ENCODE data around the gene USF1.
"Not testable (repeated sequence)": the region's sequence is repeated elsewhere in the genome, so short reads cannot be mapped to it uniquely, and the experiment has no call there.

USF1 gene

GRCh38 chr1:161019751-161020495 lies 25.9 kb downstream of the USF1 start:
- no peak for DNase-seq (ENCODE audit: low read depth in 2 of 3, low spot score in 1 of 3)

DNA sequence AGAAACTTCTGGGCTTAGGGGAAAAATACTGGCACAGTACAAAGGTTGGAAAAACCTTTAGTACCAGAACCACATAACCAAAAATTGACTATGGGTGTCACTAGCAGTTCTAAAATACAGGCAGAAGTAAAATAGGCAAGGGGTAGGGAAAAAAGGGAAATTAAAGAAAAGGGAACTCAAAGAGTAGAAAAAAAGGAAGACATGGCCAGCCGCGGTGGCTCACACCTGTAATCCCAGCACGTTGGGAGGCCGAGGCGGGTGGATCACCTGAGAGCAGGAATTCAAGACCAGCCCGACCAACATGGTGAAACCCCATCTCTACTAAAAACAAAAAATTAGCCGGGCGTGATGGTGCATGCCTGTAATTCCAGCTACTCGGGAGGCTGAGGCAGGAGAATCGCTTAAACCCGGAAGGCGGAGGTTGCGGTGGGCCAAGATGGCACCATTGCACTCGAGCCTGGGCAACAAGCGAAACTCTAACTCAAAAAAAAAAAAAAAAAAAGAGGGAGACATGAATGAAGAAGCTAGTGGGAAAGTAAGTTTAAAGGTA lies 26.6 kb downstream of the USF1 start:
- not testable (repeated sequence) for DNase-seq (ENCODE audit: low read depth in 2 of 3, low spot score in 1 of 3)

- no peak for DNase-seq (ENCODE audit: low read depth in 2 of 3, low spot score in 1 of 3)
Measured at GRCh38 chr1:161018631-161018930, 27.2 kb downstream of the USF1 start.

- DNase-seq (ENCODE audit: low read depth in 2 of 3, low spot score in 1 of 3): no peak
Measured at GRCh38 chr1:161017756-161018630, 27.8 kb downstream of the USF1 start.

DNA sequence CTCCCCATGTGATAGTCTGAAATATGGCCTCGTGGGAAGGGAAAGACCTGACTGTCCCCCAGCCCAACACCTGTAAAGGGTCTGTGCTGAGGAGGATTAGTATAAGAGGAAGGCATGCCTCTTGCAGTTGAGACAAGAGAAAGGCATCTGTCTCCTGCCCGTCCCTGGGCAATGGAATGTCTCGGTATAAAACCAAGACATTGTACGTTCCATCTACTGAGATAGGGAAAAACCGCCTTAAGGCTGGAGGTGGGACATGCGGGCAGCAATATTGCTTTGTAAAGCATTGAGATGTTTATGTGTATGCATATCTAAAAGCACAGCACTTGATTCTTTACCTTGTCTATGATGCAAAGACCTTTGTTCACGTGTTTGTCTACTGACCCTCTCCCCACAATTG lies 28.6 kb downstream of the USF1 start:
- not testable (repeated sequence) for DNase-seq (ENCODE audit: low read depth in 2 of 3, low spot score in 1 of 3)

DNA sequence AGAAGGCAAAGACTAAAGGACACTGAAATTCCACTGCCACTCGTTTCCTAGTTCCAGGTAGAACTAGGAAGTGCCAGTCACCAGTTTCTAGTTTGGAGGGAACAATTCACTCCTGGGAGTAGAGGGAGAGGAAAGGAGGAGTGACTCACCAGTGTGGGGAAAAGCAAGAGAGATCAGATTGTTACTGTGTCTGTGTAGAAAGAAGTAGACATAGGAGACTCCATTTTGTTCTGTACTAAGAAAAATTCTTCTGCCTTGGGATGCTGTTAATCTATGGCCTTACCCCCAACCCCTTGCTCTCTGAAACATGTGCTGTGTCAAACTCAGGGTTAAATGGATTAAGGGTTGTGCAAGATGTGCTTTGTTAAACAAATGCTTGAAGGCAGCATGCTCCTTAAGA lies 29.1 kb downstream of the USF1 start:
- DNase-seq (ENCODE audit: low read depth in 2 of 3, low spot score in 1 of 3): not testable (repeated sequence)

- peak; percentile 53 to 61 (median 60) for DNase-seq (ENCODE audit: low read depth in 2 of 3, low spot score in 1 of 3)
Measured at GRCh38 chr1:161013488-161014230, 32.1 kb downstream of the USF1 start.

GRCh38 chr1:161013131-161013487 lies 32.7 kb downstream of the USF1 start:
- DNase-seq (ENCODE audit: low read depth in 2 of 3, low spot score in 1 of 3): no peak

GRCh38 chr1:161012420-161012819 lies 33.4 kb downstream of the USF1 start:
- DNase-seq (ENCODE audit: low read depth in 2 of 3, low spot score in 1 of 3): no peak

DNA sequence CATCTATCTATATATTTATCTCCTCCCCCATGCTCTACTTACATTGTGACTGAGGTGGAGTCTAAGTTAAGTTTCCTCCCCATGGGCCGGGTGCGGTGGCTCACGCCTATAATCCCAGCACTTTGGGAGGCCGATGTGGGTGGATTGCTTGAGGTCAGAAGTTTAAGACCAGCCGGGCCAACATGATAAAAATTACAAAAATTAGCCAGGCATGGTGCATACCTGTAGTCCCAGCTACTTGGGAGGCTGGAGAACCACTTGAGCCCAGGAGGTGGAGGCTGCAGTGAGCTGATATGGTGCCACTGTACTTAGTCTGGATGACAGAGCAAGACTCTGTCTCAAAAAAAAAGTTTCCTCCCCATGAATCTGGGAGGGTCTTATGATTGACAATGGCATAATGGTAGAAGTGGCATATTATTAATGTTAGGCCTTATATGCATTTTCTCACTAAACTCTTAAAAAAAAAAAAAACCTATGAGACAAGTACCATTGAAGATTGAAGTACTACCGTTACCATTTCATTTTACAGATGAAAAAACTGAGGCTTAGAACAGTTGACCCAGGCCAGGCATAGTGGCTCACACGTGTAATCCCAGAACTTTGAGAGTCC lies 36.1 kb downstream of the USF1 start:
- no peak for DNase-seq (ENCODE audit: low read depth in 2 of 3, low spot score in 1 of 3)

DNA sequence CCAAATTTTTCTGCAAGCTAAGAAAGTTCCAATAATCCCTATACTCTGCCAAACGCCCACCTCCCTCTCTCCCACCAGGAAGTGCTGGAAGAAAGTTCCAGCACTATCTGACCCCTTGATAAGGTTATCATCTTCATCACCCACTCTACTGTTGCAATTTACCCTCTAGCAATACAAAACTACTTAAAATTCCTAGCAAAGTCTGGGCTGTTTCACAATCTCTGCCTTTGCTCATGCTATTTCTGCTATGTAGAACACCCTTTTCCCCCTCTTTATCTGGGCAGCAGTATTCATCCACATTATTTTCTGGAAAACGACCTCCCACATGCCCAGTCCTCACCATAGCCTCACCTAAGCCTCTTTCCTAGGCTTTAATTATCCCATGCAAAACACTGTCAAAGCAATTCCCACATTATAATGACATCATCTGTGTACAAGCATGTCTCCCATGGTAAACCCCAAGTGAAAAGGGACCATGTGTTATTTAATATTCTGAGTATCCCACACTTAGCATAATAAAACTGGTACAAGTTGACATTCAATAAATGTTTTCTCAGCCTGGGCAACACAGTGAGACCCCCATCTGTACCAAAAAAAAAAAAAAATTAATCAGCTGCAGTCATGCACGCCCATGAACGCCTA lies 36.8 kb downstream of the USF1 start:
- no peak for DNase-seq (ENCODE audit: low read depth in 2 of 3, low spot score in 1 of 3)

DNA sequence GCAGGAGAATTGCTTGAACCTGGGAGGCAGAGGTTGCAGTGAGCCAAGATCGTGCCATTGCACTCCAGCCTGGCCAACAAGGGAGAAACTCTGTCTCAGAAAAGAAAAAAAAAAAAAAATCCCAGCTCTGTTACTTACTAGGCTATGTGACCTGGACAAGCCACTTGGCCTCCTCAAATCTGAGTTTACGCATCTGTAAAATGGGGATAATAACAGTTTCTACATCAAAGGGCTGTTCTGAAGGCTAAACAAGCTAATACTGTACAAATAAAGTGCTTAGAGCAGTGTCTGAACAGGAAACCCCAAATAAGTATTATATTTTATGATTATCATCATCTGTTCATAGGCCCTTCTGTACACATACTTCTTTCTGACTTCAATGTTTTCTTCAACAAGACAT lies 38.4 kb downstream of the USF1 start:
- no peak for DNase-seq (ENCODE audit: low read depth in 2 of 3, low spot score in 1 of 3)

GRCh38 chr1:161006563-161006962 lies 39.2 kb downstream of the USF1 start:
- no peak for DNase-seq (ENCODE audit: low read depth in 2 of 3, low spot score in 1 of 3)

DNA sequence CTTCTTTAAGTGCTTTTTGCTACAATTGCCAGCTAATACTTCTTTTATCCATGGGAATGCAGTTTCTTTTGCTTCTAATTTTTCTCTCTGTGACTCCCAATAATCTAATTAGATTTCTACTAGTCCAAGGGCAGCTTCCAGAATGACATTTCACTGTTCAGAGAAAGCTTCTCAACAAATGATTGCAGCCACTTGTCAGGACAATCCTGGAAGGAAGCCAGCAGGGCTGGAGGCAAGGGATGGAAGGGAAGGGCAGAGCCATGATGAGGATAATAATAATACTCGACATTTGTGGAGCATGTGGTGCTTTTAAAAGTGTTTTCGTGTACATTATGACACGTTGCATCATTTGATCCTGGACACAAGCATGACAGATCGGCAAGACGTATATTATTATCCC lies 44.3 kb downstream of the USF1 start:
- DNase-seq (ENCODE audit: low read depth in 2 of 3, low spot score in 1 of 3): no peak

DNA sequence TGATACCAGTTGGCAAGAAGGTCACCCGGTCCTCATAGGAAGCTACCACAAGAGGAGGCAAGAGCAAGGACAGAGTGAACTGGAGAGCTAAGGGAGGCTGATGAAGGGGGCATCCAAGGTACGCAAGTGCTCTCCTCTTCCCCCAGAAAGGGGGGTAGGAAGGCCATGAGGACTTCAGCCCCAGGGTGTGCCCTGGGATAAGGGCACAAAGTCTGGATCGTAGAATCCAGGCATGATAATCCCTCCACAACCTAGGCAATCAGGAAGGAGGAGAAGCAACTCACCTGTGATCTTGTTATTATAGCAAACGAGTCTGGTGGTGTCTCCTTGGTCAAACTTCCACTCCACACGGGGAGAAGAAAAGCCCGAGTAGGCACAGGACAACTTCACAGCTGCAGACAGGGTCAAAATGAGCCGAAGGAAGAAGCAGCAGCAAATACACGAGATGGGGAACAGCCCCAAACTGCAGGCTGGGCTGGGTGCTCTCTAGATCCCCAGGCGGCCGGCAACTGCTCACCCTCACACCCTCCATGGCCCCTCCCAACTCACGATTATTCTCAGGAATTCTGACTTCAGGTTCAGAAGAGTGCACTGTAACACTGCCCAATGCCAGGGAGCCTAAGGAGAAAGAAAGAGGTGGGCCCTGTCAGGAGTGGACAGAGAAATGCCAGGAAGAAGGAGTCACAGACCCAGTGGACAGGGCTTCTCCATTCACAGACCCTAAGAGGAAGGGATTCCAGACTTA lies 44.9 kb downstream of the USF1 start:
- DNase-seq (ENCODE audit: low read depth in 2 of 3, low spot score in 1 of 3): no peak

DNA sequence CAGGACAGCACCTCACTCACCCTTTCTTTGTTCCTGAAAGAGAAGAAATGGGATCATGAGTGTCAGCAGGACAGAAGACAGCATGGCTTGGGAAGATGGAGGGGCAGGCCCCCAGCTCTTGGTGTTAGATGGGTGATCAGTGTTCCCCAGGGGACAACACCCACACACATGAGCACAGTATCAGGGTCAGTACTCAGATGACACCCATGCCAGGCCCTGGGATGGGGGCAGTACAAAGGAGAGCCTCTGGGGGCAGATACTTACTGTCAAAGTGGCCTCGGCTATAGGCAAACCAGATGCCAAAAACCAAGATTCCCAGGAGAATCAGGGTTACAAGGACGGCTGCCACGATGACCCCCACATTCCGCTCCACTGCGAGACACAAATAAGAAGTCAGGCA lies 46.4 kb downstream of the USF1 start:
- no peak for DNase-seq (ENCODE audit: low read depth in 2 of 3, low spot score in 1 of 3)

GRCh38 chr1:160997323-160998038 lies 48.3 kb downstream of the USF1 start:
- peak in 1 of 3 donors; percentile 21 for DNase-seq (ENCODE audit: low read depth in 2 of 3, low spot score in 1 of 3)

DNA sequence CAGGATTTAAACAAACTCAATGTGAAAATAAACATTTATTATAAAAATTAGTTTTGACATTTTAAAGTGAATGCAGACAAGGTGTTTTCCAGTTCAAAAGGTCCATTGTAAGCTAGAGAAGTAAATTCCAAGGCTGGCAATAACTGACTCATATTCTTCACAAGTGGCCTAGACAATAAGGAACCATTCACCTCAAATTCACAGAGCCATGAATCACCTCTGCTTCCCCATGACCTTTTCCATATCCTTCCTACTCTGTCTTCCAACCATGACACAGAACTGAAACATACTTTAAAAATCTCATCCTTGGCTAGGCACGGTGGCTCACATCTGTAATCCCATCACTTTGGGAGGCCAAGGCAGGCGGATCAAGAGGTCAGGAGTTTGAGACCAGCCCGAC lies 49.6 kb downstream of the USF1 start:
- DNase-seq (ENCODE audit: low read depth in 2 of 3, low spot score in 1 of 3): no peak

DNA sequence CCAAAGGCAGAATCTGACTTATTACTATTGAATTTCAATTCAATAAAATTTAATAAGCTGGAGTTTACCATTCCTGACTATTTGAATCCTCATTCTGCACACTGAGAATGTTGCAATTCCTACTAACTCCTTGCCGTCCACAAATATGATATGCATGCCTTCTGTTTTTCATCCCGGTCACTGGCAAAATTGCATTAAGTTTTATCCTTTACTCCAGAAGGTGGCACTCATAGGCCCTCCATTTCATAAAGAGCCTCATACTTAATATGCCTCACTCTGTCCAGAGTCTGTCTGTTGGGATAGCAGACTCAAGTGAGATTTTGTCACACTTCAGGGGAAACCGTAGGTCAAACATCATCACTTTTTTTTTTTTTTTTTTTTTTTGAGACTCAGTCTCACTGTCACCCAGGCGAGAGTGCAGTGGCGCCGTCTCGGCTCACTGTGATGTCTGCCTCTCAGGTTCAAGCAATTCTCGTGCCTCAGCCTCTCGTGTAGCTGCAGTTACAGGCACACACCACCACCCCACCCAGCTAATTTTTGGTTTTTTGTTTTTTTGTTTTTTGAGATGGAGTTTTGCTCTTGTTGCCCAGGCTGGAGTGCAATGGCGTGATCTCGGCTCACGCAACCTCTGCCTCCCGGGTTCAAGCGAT lies 52.1 kb downstream of the USF1 start:
- DNase-seq (ENCODE audit: low read depth in 2 of 3, low spot score in 1 of 3): no peak

All from stimulated activated CD4-positive, alpha-beta T cell treated with anti-CD3 and anti-CD28 coated beads, Interleukin-12 subunit alpha, Interleukin-12 subunit beta, amount 100 ng/mL, for 48 hours (primary cell).